ENCODE results near the gene DCTN2. TPM values are rescaled to one million over a fixed set of nuclear protein-coding genes. Genes with fewer than 3 reads are reported as not detected.

The DCTN2 gene
- total RNA-seq (2014; rRNA removed; shearing (Covaris generic)) (158 and 202 TPM in 2 replicates), polyA plus RNA-seq (2016; fragmentation: Nextera tagmentation; extraction: Ambion mirVana) (141 and 144 TPM in 2 replicates)

GRCh38 chr12:57546438-57547287 lies at the start of gene DCTN2:
TSS of gene DCTN2 (minus strand) at chr12:57547192. CDS start at chr12:57547063, 129 bp downstream.
- peak within 1 kb of the TSS; percentile 38 for H3K27ac ChIP-seq
- H3K4me1 ChIP-seq (ENCODE audit: insufficient read depth), result peaks cover 21% of the 10 kb centered on the region
- peak within 1 kb of the TSS; percentile 95 for H3K4me2 ChIP-seq (ENCODE audit: unreplicated experiment)
- WGBS, 2 experiments (ENCODE audit: low coverage in 1 of 2, low lambda C conversion rate in 2 of 2, missing lambda C conversion rate in 2 of 2), result 1% methylated on average over 52 to 56 of the region's 56 CpGs
- in situ Hi-C loops (cut with MboI), result no loop called here
- H3F3A ChIP-seq (ENCODE audit: insufficient read depth), result no peaks in the 10 kb centered on the region
- peak within 1 kb of the TSS; percentile 97 for H3K9ac ChIP-seq
- peak within 1 kb of the TSS; percentile 88 for H3K4me3 ChIP-seq
- TF ChIP-seq EZH2 (IDR thresholded peaks at IDR 0.05; ENCODE audit: insufficient read depth, poor library complexity, severe bottlenecking), result no peak
- TF ChIP-seq EZH2phosphoT487 (IDR thresholded peaks at IDR 0.05; ENCODE audit: insufficient read depth, low read depth), result no peak
- H3K79me2 ChIP-seq (ENCODE audit: insufficient read depth), result peaks cover 52% of the 10 kb centered on the region
- no peaks in the 10 kb centered on the region for H3K9me2 ChIP-seq (ENCODE audit: insufficient read depth)
- peak within 1 kb of the TSS; percentile 96 for H2AFZ ChIP-seq
- no peaks in the 10 kb centered on the region for H3K9me3 ChIP-seq (ENCODE audit: low read depth)
- H3K36me3 ChIP-seq (ENCODE audit: low read depth), result peaks cover 7% of the 10 kb centered on the region
- H4K20me1 ChIP-seq (ENCODE audit: insufficient read depth), result no peaks in the 10 kb centered on the region
- no peaks in the 10 kb centered on the region for H3K27me3 ChIP-seq (replicated peaks; ENCODE audit: insufficient read depth)
- DNase-seq, result peak; percentile 99

- TF ChIP-seq EZH2 (IDR thresholded peaks at IDR 0.05; ENCODE audit: insufficient read depth, poor library complexity, severe bottlenecking) (no peak), EZH2phosphoT487 (IDR thresholded peaks at IDR 0.05; ENCODE audit: insufficient read depth, low read depth) (no peak)
- Histone ChIP-seq H3K79me2 (ENCODE audit: insufficient read depth) (no peaks in the 10 kb centered on the region), H3K4me3 (no peak overlapping the region), H3K36me3 (ENCODE audit: low read depth) (peaks cover 4% of the 10 kb centered on the region; the same call in 1 of the 2 replicates), H4K20me1 (ENCODE audit: insufficient read depth) (no peaks in the 10 kb centered on the region), H3K9me2 (ENCODE audit: insufficient read depth) (no peaks in the 10 kb centered on the region), H3K9me3 (ENCODE audit: low read depth) (no peaks in the 10 kb centered on the region), H3K4me2 (ENCODE audit: unreplicated experiment) (no peak overlapping the region), H3F3A (ENCODE audit: insufficient read depth) (0 out of 2 replicates have a peak, but pooled peaks cover 5% of the 10 kb centered on the region), H3K9ac (no peak overlapping the region), H3K27me3 (replicated peaks; ENCODE audit: insufficient read depth) (peaks cover under 1% of the 10 kb centered on the region; the same call in 1 of the 2 replicates), H3K27ac (no peak overlapping the region), H2AFZ (no peak overlapping the region), H3K4me1 (ENCODE audit: insufficient read depth) (peaks cover 15% of the 10 kb centered on the region)
- in situ Hi-C loops (cut with MboI), result no loop called here
- 90 to 96% methylated on average over 4 of the region's 4 CpGs for WGBS, 2 experiments (ENCODE audit: low coverage in 1 of 2, low lambda C conversion rate in 2 of 2, missing lambda C conversion rate in 2 of 2)
- DNase-seq, result no peak
These were observed 46.2 kb upstream of the DCTN2 start for GRCh38 chr12:57593187-57593586.

- in situ Hi-C loops (cut with MboI), result no loop called here
- WGBS, 2 experiments (ENCODE audit: low coverage in 1 of 2, low lambda C conversion rate in 2 of 2, missing lambda C conversion rate in 2 of 2), result 89 to 95% methylated on average over 2 of the region's 2 CpGs
- peak; percentile 36 for DNase-seq
- Histone ChIP-seq H3K9me2 (ENCODE audit: insufficient read depth) (no peaks in the 10 kb centered on the region), H3K9ac (no peak overlapping the region), H3K4me3 (0 out of 2 replicates have a peak overlapping the region, but pooled peaks have one; percentile 94), H3K79me2 (ENCODE audit: insufficient read depth) (no peaks in the 10 kb centered on the region), H3K36me3 (ENCODE audit: low read depth) (peaks cover 4% of the 10 kb centered on the region; the same call in 1 of the 2 replicates), H2AFZ (no peak overlapping the region), H4K20me1 (ENCODE audit: insufficient read depth) (no peaks in the 10 kb centered on the region), H3K27me3 (replicated peaks; ENCODE audit: insufficient read depth) (peaks cover 6% of the 10 kb centered on the region; the same call in 1 of the 2 replicates), H3K4me1 (ENCODE audit: insufficient read depth) (peaks cover 15% of the 10 kb centered on the region), H3F3A (ENCODE audit: insufficient read depth) (0 out of 2 replicates have a peak, but pooled peaks cover 5% of the 10 kb centered on the region), H3K4me2 (ENCODE audit: unreplicated experiment) (no peak overlapping the region), H3K27ac (no peak overlapping the region), H3K9me3 (ENCODE audit: low read depth) (no peaks in the 10 kb centered on the region)
- TF ChIP-seq EZH2phosphoT487 (IDR thresholded peaks at IDR 0.05; ENCODE audit: insufficient read depth, low read depth), result no peak
- no peak for TF ChIP-seq EZH2 (IDR thresholded peaks at IDR 0.05; ENCODE audit: insufficient read depth, poor library complexity, severe bottlenecking)
These were observed 45.7 kb upstream of the DCTN2 start for GRCh38 chr12:57592551-57593165.

GRCh38 chr12:57591782-57592325 lies 44.9 kb upstream of the DCTN2 start:
- no peak for TF ChIP-seq EZH2 (IDR thresholded peaks at IDR 0.05; ENCODE audit: insufficient read depth, poor library complexity, severe bottlenecking)
- TF ChIP-seq EZH2phosphoT487 (IDR thresholded peaks at IDR 0.05; ENCODE audit: insufficient read depth, low read depth), result no peak
- H3K36me3 ChIP-seq (ENCODE audit: low read depth), result peaks cover 4% of the 10 kb centered on the region; the same call in 1 of the 2 replicates
- H3K27ac ChIP-seq, result no peak overlapping the region
- peak overlapping the region; percentile 78 for H3K9ac ChIP-seq
- H3K4me3 ChIP-seq, result peak overlapping the region; percentile 94
- no peaks in the 10 kb centered on the region for H3K9me3 ChIP-seq (ENCODE audit: low read depth)
- H3K4me2 ChIP-seq (ENCODE audit: unreplicated experiment), result peak overlapping the region; percentile 94
- WGBS, 2 experiments (ENCODE audit: low coverage in 1 of 2, low lambda C conversion rate in 2 of 2, missing lambda C conversion rate in 2 of 2), result 51 to 52% methylated on average over 10 of the region's 10 CpGs
- in situ Hi-C loops (cut with MboI), result no loop called here
- H4K20me1 ChIP-seq (ENCODE audit: insufficient read depth), result no peaks in the 10 kb centered on the region
- no peaks in the 10 kb centered on the region for H3K9me2 ChIP-seq (ENCODE audit: insufficient read depth)
- H3K27me3 ChIP-seq (replicated peaks; ENCODE audit: insufficient read depth), result peaks cover 6% of the 10 kb centered on the region; the same call in 1 of the 2 replicates
- H2AFZ ChIP-seq, result peak overlapping the region; percentile 95
- DNase-seq, result no peak
- 0 out of 2 replicates have a peak, but pooled peaks cover 5% of the 10 kb centered on the region for H3F3A ChIP-seq (ENCODE audit: insufficient read depth)
- H3K4me1 ChIP-seq (ENCODE audit: insufficient read depth), result peaks cover 15% of the 10 kb centered on the region
- H3K79me2 ChIP-seq (ENCODE audit: insufficient read depth), result no peaks in the 10 kb centered on the region
